K562 (cell line): Measurements from ENCODE around the gene HOGA1. TPM values are rescaled to one million over a fixed set of nuclear protein-coding genes. Genes with fewer than 3 reads are reported as not detected.

Experiments
- BDP1 ChIP-seq: IDR thresholded peaks from 3 replicates; pipeline ENCODE4 v1.6.1; 2011; ENCODE audit not compliant: insufficient read length, insufficient read depth
- BHLHE40 ChIP-seq: IDR thresholded peaks from 2 replicates; pipeline ENCODE4 v1.6.1; 2011; ENCODE audit warnings: low read length, improper control_type of control experiment
- CCAR2 ChIP-seq: fragments of 200-400 bp; formaldehyde crosslinking; IDR thresholded peaks from 2 replicates; pipeline ENCODE4 v1.6.1; 2017; ENCODE audit warnings: mild to moderate bottlenecking, low read depth, low read length
- CCNT2 ChIP-seq: IDR thresholded peaks from 2 replicates; pipeline ENCODE4 v1.6.1; 2011; ENCODE audit warnings: borderline replicate concordance, low read depth, mild to moderate bottlenecking, moderate library complexity, mixed read lengths, low read length; ENCODE audit not compliant: insufficient read length; ENCODE audit errors: extremely low read depth
- EGR1 ChIP-seq: fragments of 450-650 bp; conservative IDR thresholded peaks from 2 replicates; pipeline ENCODE4 v1.6.1; 2017; ENCODE audit warnings: mild to moderate bottlenecking
- ELF1 ChIP-seq: fragments of 200-800 bp; sonication (Bioruptor generic); IDR thresholded peaks from 2 replicates; pipeline ENCODE4 v1.6.1; 2016; ENCODE audit warnings: missing genetic modification characterization, missing compliant biosample characterization
- HDAC2 ChIP-seq: fragments of 450-650 bp; IDR thresholded peaks from 2 replicates; pipeline ENCODE4 v1.6.1; 2016; ENCODE audit warnings: mild to moderate bottlenecking
- ILF3 ChIP-seq: fragments of 450-650 bp; IDR thresholded peaks from 2 replicates; pipeline ENCODE4 v1.6.1; 2018; ENCODE audit warnings: antibody characterized with exemption, mild to moderate bottlenecking, moderate library complexity, borderline replicate concordance
- MEIS2 ChIP-seq: fragments of 450-650 bp; IDR thresholded peaks from 2 replicates; pipeline ENCODE4 v1.6.1; 2014; ENCODE audit warnings: mild to moderate bottlenecking; ENCODE audit not compliant: partially characterized antibody
- NCOA4 ChIP-seq: fragments of 450-650 bp; IDR thresholded peaks from 2 replicates; pipeline ENCODE4 v1.6.1; 2018; ENCODE audit warnings: mild to moderate bottlenecking; ENCODE audit not compliant: partially characterized antibody
- NR2C1 ChIP-seq, 2 experiments: fragments of 450-650 bp; IDR thresholded peaks; 2 replicates each; pipeline ENCODE4 v1.6.1; 2017; ENCODE audit warnings: mild to moderate bottlenecking in 2 of 2, antibody characterized with exemption in 1 of 2, inconsistent platforms in 1 of 2, missing compliant biosample characterization in 1 of 2, missing genetic modification characterization in 1 of 2
- RBFOX2 ChIP-seq: fragments of 200-400 bp; formaldehyde crosslinking; IDR thresholded peaks from 2 replicates; pipeline ENCODE4 v1.6.1; 2017; ENCODE audit warnings: low read depth, mild to moderate bottlenecking, low read length, moderate library complexity
- RCOR1 ChIP-seq, 2 experiments: IDR thresholded peaks; 2 replicates each; pipeline ENCODE4 v1.6.1; 2012; ENCODE audit warnings: low read depth in 2 of 2, low read length in 2 of 2, borderline replicate concordance in 1 of 2, improper control_type of control experiment in 1 of 2
- SETDB1 ChIP-seq: IDR thresholded peaks from one replicate; pipeline ENCODE4 v1.6.1; 2012; ENCODE audit warnings: low read length, control low read depth, inconsistent platforms
- SMARCC2 ChIP-seq: fragments of 450-650 bp; IDR thresholded peaks from 2 replicates; pipeline ENCODE4 v1.6.1; 2017; ENCODE audit warnings: antibody characterized with exemption, moderate library complexity, mild to moderate bottlenecking, low read depth
- STAG1 ChIP-seq: sonication (generic); formaldehyde crosslinking; IDR thresholded peaks from 2 replicates; pipeline ENCODE4 v1.5.0; 2020; ENCODE audit warnings: missing genetic modification reagents, borderline replicate concordance
- TAF15 ChIP-seq: fragments of 200-400 bp; formaldehyde crosslinking; IDR thresholded peaks from 2 replicates; pipeline ENCODE4 v1.6.1; 2017; ENCODE audit warnings: mild to moderate bottlenecking, low read depth, low read length, moderate library complexity
- TSHZ1 ChIP-seq: fragments of 250-450 bp; sonication (Bioruptor Pico); IDR thresholded peaks from 2 replicates; pipeline ENCODE4 v1.4.0; 2020; ENCODE audit warnings: mild to moderate bottlenecking, moderate library complexity
- ZBTB33 ChIP-seq: sonication (generic); formaldehyde crosslinking; IDR thresholded peaks from 2 replicates; pipeline ENCODE4 v1.8.1; 2023; ENCODE audit warnings: mild to moderate bottlenecking, missing genetic modification reagents
- ZBTB7A ChIP-seq: IDR thresholded peaks from 2 replicates; pipeline ENCODE4 v1.6.1; 2011; ENCODE audit warnings: low read depth, mild to moderate bottlenecking, low read length, moderate library complexity, borderline replicate concordance; ENCODE audit not compliant: control insufficient read depth
- ZEB2 ChIP-seq: fragments of 450-650 bp; IDR thresholded peaks from 2 replicates; pipeline ENCODE4 v1.6.1; 2016
- ZNF282 ChIP-seq: sonication (generic); formaldehyde crosslinking; IDR thresholded peaks from 2 replicates; pipeline ENCODE4 v1.8.1; 2023; ENCODE audit warnings: missing genetic modification reagents
- ZNF436 ChIP-seq: fragments of 250-450, 450-650 bp; sonication (Bioruptor Pico); formaldehyde crosslinking; IDR thresholded peaks from 2 replicates; pipeline ENCODE4 v1.7.0; 2020; ENCODE audit warnings: mild to moderate bottlenecking
- ZNF717 ChIP-seq: fragments of 250-450 bp; sonication (Bioruptor Pico); IDR thresholded peaks from 2 replicates; pipeline ENCODE4 v1.5.0; 2021
- polyA plus RNA-seq, 8 experiments: library from polyadenylated mRNA; depleted of rRNA in 4 of 8; stranded (reverse) in 5 of 8; unstranded in 3 of 8; fragments of >200 nt; fragmentation: Nextera tagmentation in 2 of 8; fragmentation: Illumina TruSeq in 1 of 8; extraction: Ambion mirVana in 2 of 8; extraction: Trizol in 1 of 8; gene quantifications; 2 replicates each; pipeline versions ENCODE4 v1.2.1 to v1.2.3, GENCODE V29; 2011 to 2014; ENCODE audit warnings: inconsistent platforms in 1 of 8, missing spikeins in 1 of 8
- total RNA-seq, 7 experiments: library from RNA; depleted of rRNA in 6 of 7; stranded (reverse); fragments of >200 nt in 6 of 7; fragmentation: Illumina TruSeq in 2 of 7; extraction: Trizol in 2 of 7; gene quantifications; 2 replicates each; pipeline versions ENCODE4 v1.2.1 to v1.2.3, GENCODE V29; 2011 to 2021; ENCODE audit warnings: low replicate concordance in 1 of 7

Gene HOGA1
- total and polyA plus RNA-seq, 9 of the 15 experiments (the other 6 are each of a cell fraction or from before 2014, with no cell fraction given) = not detected

GRCh38 chr10:97640868-97641811 is 57.0 kb downstream of the HOGA1 start (continued):
- TF ChIP-seq TSHZ1 (CRISPR knock-in tag) (no peak), RCOR1 (IDR thresholded peaks at IDR 0.05; ENCODE audit: borderline replicate concordance in 1 of 2, low read depth in 2 of 2, low read length in 2 of 2) (peak in 1 of 2 experiments; percentile 34; a peak in 2 of 4 replicates), ZNF282 (CRISPR knock-in tag) (0 out of 2 replicates have a peak, but pooled peaks have one; percentile 41), EGR1 (peak; percentile 63), HDAC2 (0 out of 2 replicates have a peak, but pooled peaks have one; percentile 32), ELF1 (tag) (no peak), SETDB1 (no peak), BHLHE40 (no peak), ZBTB7A (peak; percentile 24; the same call in 1 of the 2 replicates), BDP1 (no peak), ZNF717 (CRISPR knock-in tag) (no peak), ILF3 (no peak), SMARCC2 (no peak), TAF15 (no peak), CCNT2 (peak; percentile 47), ZNF436 (CRISPR knock-in tag) (no peak), STAG1 (CRISPR knock-in tag) (no peak), NR2C1 (IDR thresholded peaks at IDR 0.05) (no peak), NR2C1 (tag; IDR thresholded peaks at IDR 0.05) (no peak), ZEB2 (no peak), CCAR2 (no peak), RBFOX2 (peak; percentile 52), MEIS2 (no peak), ZBTB33 (CRISPR knock-in tag) (no peak), NCOA4 (no peak)
